Lower lobe of right lung (tissue), 2 donors: ENCODE data around the gene NRM. TPM values are rescaled to one million over a fixed set of nuclear protein-coding genes. Genes with fewer than 3 reads are reported as not detected.

ENCODE experiments used
- ATAC-seq, 2 donors: fragments of 200-7000 bp; cut with Tn5 transposase; one replicate each; pipeline ENCODE4 v1.9.1; 2020 to 2022; ENCODE audit warnings: mild to moderate bottlenecking in 2 of 2, moderate library complexity in 2 of 2
- DNase-seq: peaks from one replicate; pipeline ENCODE4 v3.0.0-alpha.2; 2020
- H3K27ac ChIP-seq: fragments of 200-600 bp; one replicate; pipeline ENCODE4 v1.8.0; 2022
- H3K27me3 ChIP-seq: fragments of 200-600 bp; one replicate; pipeline ENCODE4 v1.8.0; 2022; ENCODE audit warnings: low read depth
- H3K36me3 ChIP-seq: fragments of 200-600 bp; one replicate; pipeline ENCODE4 v1.8.0; 2022; ENCODE audit warnings: mild to moderate bottlenecking
- H3K4me1 ChIP-seq: fragments of 200-600 bp; one replicate; pipeline ENCODE4 v1.8.0; 2022
- H3K4me3 ChIP-seq: fragments of 200-600 bp; one replicate; pipeline ENCODE4 v1.8.0; 2022; ENCODE audit warnings: mild to moderate bottlenecking
- H3K9me3 ChIP-seq: fragments of 200-600 bp; one replicate; pipeline ENCODE4 v1.8.0; 2022
- CTCF ChIP-seq: fragments of 200-600 bp; IDR thresholded peaks from one replicate; pipeline ENCODE4 v1.8.0; 2022; ENCODE audit warnings: antibody characterized with exemption, mild to moderate bottlenecking
- intact Hi-C: fragments of 100-400 bp; cut with DNase I; formaldehyde crosslinking; loops from one replicate; pipeline ENCODE4 v1.11.0; 2022
- total RNA-seq: library from RNA; stranded (reverse); fragmentation: NEBNext Ultra II Directional; extraction: Animal tissue kit (Norgen Biotek cat#: 25700); gene quantifications from one replicate; pipeline ENCODE4 v1.2.1, GENCODE V29; 2021
- donor health status: DM: no; HTN: yes; CAD: no; lungs with severe emphysema.

NRM gene
- total RNA-seq, 1 donor from 2014 or later = 10.0 TPM

- no peak for ATAC-seq
- peak overlapping the region; percentile 65 for H3K4me3 ChIP-seq
- H3K4me1 ChIP-seq = peaks cover 33% of the 10 kb centered on the region
- peaks cover 36% of the 10 kb centered on the region for H3K36me3 ChIP-seq
- intact Hi-C loops = no loop called here
- no peak for TF ChIP-seq CTCF
- H3K9me3 ChIP-seq = no peaks in the 10 kb centered on the region
- H3K27ac ChIP-seq = peak overlapping the region; percentile 90
- H3K27me3 ChIP-seq = no peaks in the 10 kb centered on the region
- no peak for DNase-seq
These were observed 26.0 kb upstream of the NRM start for GRCh38 chr6:30716879-30717128.

- Histone ChIP-seq H3K27ac (no peak overlapping the region), H3K27me3 (no peaks in the 10 kb centered on the region), H3K4me3 (no peak overlapping the region), H3K36me3 (peaks cover 61% of the 10 kb centered on the region), H3K9me3 (no peaks in the 10 kb centered on the region), H3K4me1 (peaks cover 26% of the 10 kb centered on the region)
- no peak for TF ChIP-seq CTCF
- ATAC-seq = no peak
- intact Hi-C loops = no loop called here
- no peak for DNase-seq
These were observed 23.5 kb upstream of the NRM start for GRCh38 chr6:30714263-30714662.

- H3K27me3 ChIP-seq = no peaks in the 10 kb centered on the region
- H3K4me3 ChIP-seq = no peak overlapping the region
- ATAC-seq = no peak
- peaks cover 9% of the 10 kb centered on the region for H3K4me1 ChIP-seq
- TF ChIP-seq CTCF = no peak
- DNase-seq = no peak
- intact Hi-C loops = no loop called here
- peaks cover 76% of the 10 kb centered on the region for H3K36me3 ChIP-seq
- no peak overlapping the region for H3K27ac ChIP-seq
- no peaks in the 10 kb centered on the region for H3K9me3 ChIP-seq
These were observed 21.7 kb upstream of the NRM start for GRCh38 chr6:30712441-30712945.

- Histone ChIP-seq H3K36me3 (peaks cover 82% of the 10 kb centered on the region), H3K4me1 (peaks cover 9% of the 10 kb centered on the region), H3K9me3 (no peaks in the 10 kb centered on the region), H3K27me3 (no peaks in the 10 kb centered on the region), H3K4me3 (no peak overlapping the region), H3K27ac (no peak overlapping the region)
- ATAC-seq = no peak
- peak; percentile 17 for DNase-seq
- intact Hi-C loops = no loop called here
- no peak for TF ChIP-seq CTCF
These were observed 21.1 kb upstream of the NRM start for GRCh38 chr6:30711758-30712380.

GRCh38 chr6:30709101-30709868 lies 18.5 kb upstream of the NRM start:
- Histone ChIP-seq H3K36me3 (peaks cover 88% of the 10 kb centered on the region), H3K4me3 (no peak overlapping the region), H3K9me3 (no peaks in the 10 kb centered on the region), H3K27me3 (no peaks in the 10 kb centered on the region), H3K4me1 (no peaks in the 10 kb centered on the region), H3K27ac (no peak overlapping the region)
- DNase-seq (peak; percentile 9), ATAC-seq (no peak)
- intact Hi-C loops = no loop called here
- TF ChIP-seq CTCF = no peak
